Measurements from ENCODE around the gene CALHM2. TPM values are rescaled to one million over a fixed set of nuclear protein-coding genes. Genes with fewer than 3 reads are reported as not detected.

Gene CALHM2
- total RNA-seq, 1 donor from 2014 or later: 19.1 TPM

DNA sequence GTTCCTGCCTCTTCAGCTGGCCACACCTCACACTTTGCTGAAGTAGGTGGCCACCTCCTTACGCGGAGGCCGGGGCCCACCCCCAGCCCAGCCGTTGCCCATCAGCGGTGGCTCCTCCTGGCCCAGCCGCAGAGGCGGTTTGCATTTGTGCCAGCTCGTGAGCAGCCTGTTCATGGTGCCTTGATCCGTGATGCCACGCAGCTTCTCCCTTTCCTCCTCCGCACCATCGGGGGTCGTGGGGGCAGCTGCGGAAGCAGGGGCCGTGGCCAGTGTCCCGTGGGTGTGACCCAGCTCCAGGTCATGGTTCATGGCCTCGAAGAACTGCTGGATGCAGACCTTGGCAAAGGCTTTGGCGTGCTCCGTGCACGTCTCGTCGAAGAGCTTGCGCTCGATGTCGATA is 3.1 kb upstream of the CALHM2 start:
- Mint-ChIP-seq H3K27ac (no peak overlapping the region), H3K36me3 (ENCODE audit: low read depth) (peaks cover 3% of the 10 kb centered on the region), H3K9me3 (no peaks in the 10 kb centered on the region), H3K27me3 (ENCODE audit: insufficient read depth) (no peaks in the 10 kb centered on the region), H3K4me1 (ENCODE audit: low read depth) (peaks cover 38% of the 10 kb centered on the region), H3K4me3 (no peak overlapping the region)
- intact Hi-C loops (cut with micrococcal nuclease): no loop called here
- DNase-seq (ENCODE audit: low spot score): no peak

DNA sequence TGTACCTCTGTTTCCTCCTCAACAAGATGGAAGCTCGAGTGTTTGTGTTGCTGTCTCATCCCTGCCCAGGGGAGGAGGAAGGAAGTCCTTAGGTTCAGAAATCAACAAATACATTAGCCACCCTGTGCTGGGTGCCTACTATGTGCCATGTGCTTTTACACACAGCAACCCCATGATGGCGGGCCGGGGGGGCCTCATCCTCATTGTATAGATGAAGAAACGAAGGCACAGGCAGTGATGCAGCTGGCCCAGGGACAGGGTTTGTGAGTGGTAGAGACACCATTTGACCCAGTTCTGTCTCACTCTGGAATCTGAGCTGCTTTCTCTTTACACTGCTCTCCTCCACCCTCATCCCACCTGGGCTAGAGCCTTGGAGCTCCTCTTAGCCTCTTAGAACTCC is 1.9 kb upstream of the CALHM2 start:
- H3K27me3 Mint-ChIP-seq (ENCODE audit: insufficient read depth): no peaks in the 10 kb centered on the region
- H3K36me3 Mint-ChIP-seq (ENCODE audit: low read depth): peaks cover 15% of the 10 kb centered on the region
- H3K9me3 Mint-ChIP-seq: no peaks in the 10 kb centered on the region
- DNase-seq (ENCODE audit: low spot score): no peak
- peaks cover 38% of the 10 kb centered on the region for H3K4me1 Mint-ChIP-seq (ENCODE audit: low read depth)
- intact Hi-C loops (cut with micrococcal nuclease): no loop called here
- peak overlapping the region; percentile 25 for H3K27ac Mint-ChIP-seq
- H3K4me3 Mint-ChIP-seq: peak overlapping the region; percentile 77

DNA sequence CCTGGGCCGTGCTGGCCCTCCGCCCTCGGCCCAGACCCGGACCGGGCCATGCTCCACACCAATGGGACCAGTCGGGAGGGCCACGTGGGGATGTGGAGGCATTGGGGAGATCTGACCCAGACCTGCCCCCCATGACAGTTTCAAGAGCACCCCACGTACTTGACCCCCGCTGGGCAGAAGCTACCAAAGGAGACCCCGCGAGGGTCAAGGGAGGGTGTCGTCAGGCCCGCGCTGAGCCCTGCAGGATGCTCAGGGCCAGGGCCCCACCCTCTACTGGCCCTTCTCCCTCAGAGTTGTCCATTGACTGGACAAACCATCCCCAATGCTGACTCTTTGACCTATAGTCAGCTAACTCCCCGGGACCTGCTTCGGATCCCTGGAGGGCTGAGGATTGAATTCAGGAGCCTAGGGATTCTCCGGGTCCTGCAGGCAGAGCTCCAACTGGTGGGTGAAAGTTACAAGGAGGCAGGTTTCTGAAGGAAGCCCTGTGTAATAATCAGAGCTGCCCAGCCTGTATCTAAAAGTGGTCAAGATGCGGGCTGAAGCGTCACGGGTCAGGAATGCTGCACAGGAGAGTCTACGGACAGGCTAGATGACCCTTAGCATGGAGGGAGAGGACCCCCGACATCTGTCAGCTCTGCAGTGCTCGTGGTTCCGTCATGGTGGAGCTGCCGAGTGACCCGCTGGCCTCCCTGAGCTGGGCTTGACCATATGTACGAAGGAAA is 498 bp upstream of the CALHM2 start:
- Mint-ChIP-seq H3K27ac (peak overlapping the region; percentile 74), H3K4me3 (peak overlapping the region; percentile 90), H3K36me3 (ENCODE audit: low read depth) (peaks cover 23% of the 10 kb centered on the region), H3K4me1 (ENCODE audit: low read depth) (peaks cover 45% of the 10 kb centered on the region), H3K9me3 (no peaks in the 10 kb centered on the region), H3K27me3 (ENCODE audit: insufficient read depth) (no peaks in the 10 kb centered on the region)
- intact Hi-C loops (cut with micrococcal nuclease): loop anchor here (1.0 kb wide), 2 partner anchors 19 to 33 kb away; no protein-coding TSS in a partner anchor
- DNase-seq (ENCODE audit: low spot score): no peak

DNA sequence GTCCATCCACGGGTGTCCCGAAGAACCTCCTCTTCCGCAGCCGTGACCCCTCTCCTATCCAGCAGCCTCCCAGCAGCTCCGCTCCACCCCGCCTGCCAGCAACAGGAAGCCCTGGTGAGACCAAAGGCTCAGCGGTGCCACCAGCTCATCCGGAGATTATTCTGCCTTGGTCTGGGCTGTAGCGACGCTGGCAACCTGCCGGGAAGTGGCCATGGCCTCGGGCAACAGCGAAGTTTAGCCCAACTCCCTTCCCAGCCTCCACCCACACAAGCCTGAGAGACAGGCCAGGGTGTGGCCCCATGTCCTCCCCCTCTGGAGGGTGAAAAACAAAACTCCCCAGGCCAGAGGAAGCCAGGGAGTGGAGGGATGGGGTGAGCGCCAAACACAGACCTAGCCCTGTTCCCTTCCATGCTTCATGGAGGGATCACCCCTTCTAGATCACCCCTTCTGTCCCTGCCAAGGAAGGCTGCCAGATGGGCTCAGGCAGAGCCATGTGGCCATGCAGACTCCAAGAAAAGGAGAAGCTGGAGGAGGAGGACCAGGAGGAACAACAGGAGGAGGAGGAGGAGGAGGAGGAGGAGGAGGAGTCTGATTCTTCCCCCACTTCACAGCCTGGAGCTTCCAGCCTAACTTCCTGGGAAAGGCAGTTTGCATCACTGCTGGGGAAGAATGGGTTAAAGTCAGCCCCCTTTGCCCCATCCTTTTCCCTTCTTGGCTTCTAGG is 918 bp downstream of the CALHM2 start:
- Mint-ChIP-seq H3K4me1 (ENCODE audit: low read depth) (peaks cover 50% of the 10 kb centered on the region), H3K9me3 (no peaks in the 10 kb centered on the region), H3K36me3 (ENCODE audit: low read depth) (peaks cover 27% of the 10 kb centered on the region), H3K27ac (peak overlapping the region; percentile 88), H3K27me3 (ENCODE audit: insufficient read depth) (no peaks in the 10 kb centered on the region), H3K4me3 (peak overlapping the region; percentile 90)
- intact Hi-C loops (cut with micrococcal nuclease): no loop called here
- peak; percentile 34 for DNase-seq (ENCODE audit: low spot score)

DNA sequence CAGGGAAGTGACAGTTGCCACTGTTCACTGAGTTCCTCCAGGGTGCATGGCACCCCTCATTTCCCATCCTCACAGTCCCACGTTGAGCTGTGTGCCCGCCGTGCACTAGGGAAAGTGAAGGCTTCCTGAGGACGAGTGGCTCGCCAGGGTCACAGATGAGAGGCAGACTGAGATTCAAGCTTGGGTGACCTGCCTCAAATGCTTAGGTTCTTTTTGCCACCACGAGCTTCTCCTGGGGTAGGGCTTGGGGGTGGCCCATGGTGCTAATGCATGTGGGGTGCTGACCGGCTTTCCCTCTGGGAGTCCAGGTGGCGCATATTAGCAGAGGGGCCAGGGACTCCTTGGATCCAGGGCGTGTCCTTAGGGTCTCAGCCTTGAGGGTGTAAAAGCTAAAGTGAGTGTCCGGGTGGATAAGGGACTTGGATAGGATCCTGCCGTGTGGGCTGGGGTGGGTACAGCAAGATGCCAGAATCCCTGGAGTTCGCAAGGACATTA is 1.9 kb downstream of the CALHM2 start:
- intact Hi-C loops (cut with micrococcal nuclease): no loop called here
- H3K4me3 Mint-ChIP-seq: peak overlapping the region; percentile 90
- no peak for DNase-seq (ENCODE audit: low spot score)
- no peaks in the 10 kb centered on the region for H3K9me3 Mint-ChIP-seq
- peak overlapping the region; percentile 18 for H3K27ac Mint-ChIP-seq
- H3K4me1 Mint-ChIP-seq (ENCODE audit: low read depth): peaks cover 60% of the 10 kb centered on the region
- H3K27me3 Mint-ChIP-seq (ENCODE audit: insufficient read depth): no peaks in the 10 kb centered on the region
- peaks cover 36% of the 10 kb centered on the region for H3K36me3 Mint-ChIP-seq (ENCODE audit: low read depth)

DNA sequence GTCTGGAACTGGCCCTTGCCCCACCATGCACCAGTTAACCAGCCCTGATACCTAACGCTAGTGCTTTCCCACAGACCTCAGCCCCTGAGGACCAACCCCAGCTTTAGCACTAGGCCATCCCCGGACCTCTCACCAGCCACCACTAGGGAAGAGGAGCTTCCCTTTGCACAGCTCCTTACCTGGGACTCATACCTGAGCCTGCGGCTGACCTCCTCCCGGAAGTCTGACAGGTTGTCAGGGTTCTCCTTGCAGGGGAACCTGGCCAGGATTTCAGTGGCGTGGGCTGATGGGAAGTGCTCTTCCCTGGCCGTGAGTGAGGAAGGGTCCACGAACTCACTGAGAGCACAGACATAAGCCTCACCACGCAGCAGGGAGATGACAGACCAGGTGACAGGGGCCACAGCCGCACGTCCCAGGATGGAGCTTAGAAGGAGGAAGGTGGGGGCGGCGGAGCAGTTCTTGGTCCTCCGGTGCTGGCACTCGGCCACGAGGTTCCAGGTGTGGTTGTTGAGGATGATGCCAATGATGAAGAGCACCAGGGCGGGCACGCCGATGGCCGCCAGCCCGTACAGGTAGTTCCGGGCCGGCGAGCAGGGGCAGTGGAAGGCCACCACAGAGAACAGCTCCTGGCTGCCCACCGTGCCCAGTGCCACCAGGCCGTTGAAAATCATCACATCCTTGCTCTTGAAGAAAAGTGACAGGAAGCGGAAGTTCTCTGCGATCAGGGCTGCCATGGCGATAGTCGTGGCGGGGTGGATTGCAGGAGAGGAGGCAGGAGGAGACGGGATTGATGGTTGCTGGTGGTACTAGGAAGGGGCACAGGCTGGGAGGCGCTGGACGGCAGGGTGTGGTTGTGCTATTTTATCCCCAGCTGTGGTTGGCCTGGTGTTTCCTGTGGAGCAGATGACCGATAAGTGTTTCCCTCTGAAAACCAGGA is 2.7 kb downstream of the CALHM2 start:
- Mint-ChIP-seq H3K27ac (peak overlapping the region; percentile 40), H3K9me3 (no peaks in the 10 kb centered on the region), H3K36me3 (ENCODE audit: low read depth) (peaks cover 43% of the 10 kb centered on the region)

DNA sequence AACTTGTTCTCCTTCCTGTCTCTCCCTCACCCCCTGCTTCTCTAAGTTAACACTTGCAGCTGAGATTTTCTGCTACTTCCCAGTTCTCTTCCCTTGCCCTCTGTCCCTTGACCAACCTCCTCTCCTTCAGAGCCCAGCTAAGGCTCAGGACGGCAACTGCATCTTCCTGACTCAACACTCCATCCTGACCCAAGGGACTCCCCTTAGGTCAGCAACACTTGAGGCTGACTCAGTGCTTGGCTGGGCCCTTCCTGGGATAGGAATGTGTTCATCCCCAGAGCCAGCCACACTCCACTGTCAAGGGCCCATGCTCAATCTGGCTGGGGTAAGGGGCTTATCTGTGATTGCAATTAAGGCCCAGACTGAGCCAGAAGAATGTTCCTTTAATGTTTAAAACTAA is 3.4 kb downstream of the CALHM2 start:
- H3K36me3 Mint-ChIP-seq (ENCODE audit: low read depth): peaks cover 50% of the 10 kb centered on the region
- H3K4me1 Mint-ChIP-seq (ENCODE audit: low read depth): peaks cover 62% of the 10 kb centered on the region
- no peak for DNase-seq (ENCODE audit: low spot score)
- H3K4me3 Mint-ChIP-seq: peak overlapping the region; percentile 40
- H3K9me3 Mint-ChIP-seq: no peaks in the 10 kb centered on the region
- intact Hi-C loops (cut with micrococcal nuclease): no loop called here
- H3K27me3 Mint-ChIP-seq (ENCODE audit: insufficient read depth): no peaks in the 10 kb centered on the region
- H3K27ac Mint-ChIP-seq: peak overlapping the region; percentile 63

More for the DNA sequence above, 2.7 kb downstream of the CALHM2 start:
- Mint-ChIP-seq H3K27me3 (ENCODE audit: insufficient read depth) (no peaks in the 10 kb centered on the region), H3K4me3 (peak overlapping the region; percentile 45), H3K4me1 (ENCODE audit: low read depth) (peaks cover 65% of the 10 kb centered on the region)
- DNase-seq (ENCODE audit: low spot score): no peak
- intact Hi-C loops (cut with micrococcal nuclease): no loop called here

DNA sequence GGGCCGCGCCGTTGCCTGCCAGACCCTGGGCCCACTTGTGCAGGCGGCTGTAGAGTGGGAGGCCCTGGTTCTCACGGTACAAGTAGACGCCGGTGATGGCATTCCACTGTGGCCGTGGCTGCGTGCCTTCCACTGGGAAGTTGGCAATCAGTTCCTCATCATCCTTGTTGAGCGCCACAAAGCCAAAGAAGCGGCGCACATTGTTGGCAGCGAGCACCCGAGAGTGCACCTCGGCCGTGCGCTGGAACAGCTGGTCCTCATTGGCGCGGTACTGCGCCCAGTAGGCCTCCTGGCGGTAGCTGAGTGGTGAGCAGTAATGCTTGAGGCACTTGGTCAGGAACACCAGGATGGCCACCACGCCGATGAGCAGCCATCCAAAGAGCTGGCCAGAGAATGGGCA is 5.0 kb downstream of the CALHM2 start:
- H3K4me1 Mint-ChIP-seq (ENCODE audit: low read depth): peaks cover 52% of the 10 kb centered on the region
- H3K4me3 Mint-ChIP-seq: no peak overlapping the region
- no peak for DNase-seq (ENCODE audit: low spot score)
- peaks cover 62% of the 10 kb centered on the region for H3K36me3 Mint-ChIP-seq (ENCODE audit: low read depth)
- H3K27me3 Mint-ChIP-seq (ENCODE audit: insufficient read depth): no peaks in the 10 kb centered on the region
- intact Hi-C loops (cut with micrococcal nuclease): no loop called here
- no peak overlapping the region for H3K27ac Mint-ChIP-seq
- H3K9me3 Mint-ChIP-seq: no peaks in the 10 kb centered on the region

DNA sequence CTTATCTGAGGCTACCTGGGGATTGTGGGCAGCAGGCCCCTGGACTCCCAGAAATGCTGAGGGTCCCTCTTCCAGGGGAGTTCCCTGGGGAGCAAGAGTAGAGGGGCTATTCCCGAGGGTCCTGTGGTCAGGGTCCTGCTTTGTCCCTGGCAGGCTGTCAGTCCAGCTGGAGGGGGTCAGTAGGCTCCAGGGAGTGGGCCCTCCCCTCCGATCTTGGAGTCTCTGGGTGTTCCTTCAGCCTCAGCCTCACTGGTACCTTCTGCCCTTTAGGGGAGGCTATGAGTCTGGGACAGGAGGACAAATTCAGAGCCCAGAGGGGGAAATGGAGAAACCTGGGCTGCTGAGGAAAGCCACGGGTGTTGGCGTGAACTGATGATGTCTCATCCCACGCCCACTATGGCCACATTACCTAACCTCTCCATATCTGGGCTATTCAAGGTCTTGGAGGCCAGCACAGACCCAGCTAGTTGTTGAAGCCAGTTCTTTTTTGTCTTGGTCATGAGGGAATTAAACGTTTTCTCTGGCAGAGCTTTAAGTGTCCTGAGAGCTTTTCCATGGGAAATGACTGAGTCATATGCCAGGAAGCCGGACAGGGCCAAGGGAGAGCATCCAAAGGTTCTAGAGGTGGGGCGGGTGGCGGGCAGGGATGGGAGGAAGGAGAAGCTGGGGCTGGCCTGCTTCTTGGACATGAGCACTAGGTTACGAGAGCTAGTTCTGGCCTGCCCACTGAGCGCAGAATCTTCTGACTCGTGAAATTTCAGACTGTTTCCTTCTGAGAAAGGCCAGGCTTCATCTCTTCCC is 6.2 kb downstream of the CALHM2 start:
- Mint-ChIP-seq H3K4me3 (no peak overlapping the region), H3K36me3 (ENCODE audit: low read depth) (peaks cover 69% of the 10 kb centered on the region), H3K4me1 (ENCODE audit: low read depth) (peaks cover 47% of the 10 kb centered on the region), H3K9me3 (no peaks in the 10 kb centered on the region), H3K27ac (no peak overlapping the region), H3K27me3 (ENCODE audit: insufficient read depth) (no peaks in the 10 kb centered on the region)
- intact Hi-C loops (cut with micrococcal nuclease): no loop called here
- DNase-seq (ENCODE audit: low spot score): no peak

DNA sequence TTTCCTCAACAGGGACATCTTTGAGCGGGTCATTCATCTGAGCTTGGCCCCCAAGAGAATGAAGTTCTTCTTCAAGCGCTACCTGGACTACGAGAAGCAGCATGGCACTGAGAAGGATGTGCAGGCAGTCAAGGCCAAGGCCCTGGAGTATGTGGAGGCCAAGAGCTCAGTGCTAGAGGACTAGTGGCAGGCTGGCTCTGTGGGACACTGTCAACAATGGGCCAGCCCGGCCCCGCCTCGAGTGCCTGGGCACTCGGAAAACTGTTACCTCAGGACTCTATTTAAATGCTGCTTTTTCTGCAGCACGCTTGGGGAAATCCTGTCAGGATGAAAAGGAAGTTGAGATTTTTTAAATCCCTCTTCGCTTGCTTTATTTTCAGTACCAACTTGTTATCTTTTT is 6.8 kb downstream of the CALHM2 start:
- DNase-seq (ENCODE audit: low spot score): no peak
- Mint-ChIP-seq H3K9me3 (no peaks in the 10 kb centered on the region), H3K4me3 (no peak overlapping the region), H3K4me1 (ENCODE audit: low read depth) (peaks cover 41% of the 10 kb centered on the region), H3K36me3 (ENCODE audit: low read depth) (peaks cover 69% of the 10 kb centered on the region), H3K27ac (no peak overlapping the region), H3K27me3 (ENCODE audit: insufficient read depth) (no peaks in the 10 kb centered on the region)
- intact Hi-C loops (cut with micrococcal nuclease): no loop called here

DNA sequence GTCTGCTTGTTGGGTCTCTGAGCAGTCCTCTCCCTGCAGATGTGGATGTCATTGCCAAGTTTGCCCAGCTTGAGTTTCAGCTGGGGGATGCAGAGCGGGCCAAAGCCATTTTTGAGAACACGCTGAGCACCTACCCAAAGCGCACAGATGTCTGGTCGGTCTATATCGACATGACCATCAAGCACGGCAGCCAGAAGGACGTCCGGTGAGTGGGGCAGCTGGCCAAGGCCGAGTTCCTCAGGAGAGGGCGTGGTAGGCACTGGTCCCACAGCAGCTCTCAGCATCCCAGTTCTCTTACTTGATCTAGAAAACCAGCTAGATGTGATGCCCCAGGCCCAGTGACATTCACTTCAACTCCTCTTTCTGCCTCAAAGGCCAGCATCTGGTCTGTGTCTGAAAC is 7.7 kb downstream of the CALHM2 start:
- Mint-ChIP-seq H3K27ac (peak overlapping the region; percentile 22), H3K4me1 (ENCODE audit: low read depth) (peaks cover 33% of the 10 kb centered on the region), H3K9me3 (no peaks in the 10 kb centered on the region), H3K4me3 (no peak overlapping the region), H3K36me3 (ENCODE audit: low read depth) (peaks cover 68% of the 10 kb centered on the region), H3K27me3 (ENCODE audit: insufficient read depth) (no peaks in the 10 kb centered on the region)
- intact Hi-C loops (cut with micrococcal nuclease): no loop called here
- no peak for DNase-seq (ENCODE audit: low spot score)

Data from activated T-helper 1 cell treated with anti-CD3 and anti-CD28 coated beads, Interleukin-12 subunit alpha, Interleukin-12 subunit beta, Interleukin-2, Interleukin-4 antibody, amounts not matched to agents 30 ng/mL and 10 ng/mL and 1 ng/mL, durations not matched to agents 14 hours and 24 hours and 36 hours (primary cell).